NB4 (cell line): Measurements from ENCODE around the gene CSF1.
A peak's percentile ranks its signal among the peaks of the same experiment; 100 is the strongest.

Experiments
- DNase-seq: peaks from one replicate; pipeline ENCODE4 v3.0.0; 2010; ENCODE audit warnings: low read depth
- H3K4me3 ChIP-seq: one replicate; pipeline ENCODE4 v1.5.1; 2011; ENCODE audit warnings: mild to moderate bottlenecking, low read depth, low read length, moderate library complexity
- MYC ChIP-seq: IDR thresholded peaks from 2 replicates; pipeline ENCODE4 v1.6.1; 2011; ENCODE audit warnings: low read depth, low read length
- POLR2A ChIP-seq: IDR thresholded peaks from 2 replicates; pipeline ENCODE4 v1.6.1; 2011; ENCODE audit warnings: mild to moderate bottlenecking; ENCODE audit not compliant: insufficient read length; ENCODE audit errors: extremely low read depth
- TF ChIP-seq, protein P1 (sequence below): IDR thresholded peaks from 2 replicates; pipeline ENCODE4 v1.6.1; 2011; ENCODE audit warnings: low read depth, low read length
- TF ChIP-seq, protein P2 (sequence below): IDR thresholded peaks from one replicate; pipeline ENCODE4 v1.5.1; 2012; ENCODE audit warnings: low read depth, low read length

Gene CSF1

DNA sequence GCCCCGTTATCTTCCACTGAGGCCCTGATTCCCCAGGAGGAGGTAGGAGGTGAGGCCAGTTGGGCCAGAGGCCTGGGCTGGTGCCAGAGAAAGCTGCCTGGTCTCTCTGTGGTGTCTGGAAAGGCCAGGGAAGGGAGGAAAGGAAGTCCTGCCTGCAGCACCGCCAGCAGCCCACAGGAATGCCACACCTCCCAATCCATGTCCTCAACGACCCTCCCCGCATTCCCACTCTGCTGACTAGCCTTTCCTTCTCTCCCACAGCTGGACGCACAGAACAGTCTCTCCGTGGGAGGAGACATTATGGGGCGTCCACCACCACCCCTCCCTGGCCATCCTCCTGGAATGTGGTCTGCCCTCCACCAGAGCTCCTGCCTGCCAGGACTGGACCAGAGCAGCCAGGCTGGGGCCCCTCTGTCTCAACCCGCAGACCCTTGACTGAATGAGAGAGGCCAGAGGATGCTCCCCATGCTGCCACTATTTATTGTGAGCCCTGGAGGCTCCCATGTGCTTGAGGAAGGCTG, 18.0 kb downstream of the CSF1 start:
- no peak for DNase-seq
- no peak overlapping the region for H3K4me3 ChIP-seq
- TF ChIP-seq, protein P1, sequence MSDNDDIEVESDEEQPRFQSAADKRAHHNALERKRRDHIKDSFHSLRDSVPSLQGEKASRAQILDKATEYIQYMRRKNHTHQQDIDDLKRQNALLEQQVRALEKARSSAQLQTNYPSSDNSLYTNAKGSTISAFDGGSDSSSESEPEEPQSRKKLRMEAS = no peak
- TF ChIP-seq POLR2A (no peak), MYC (no peak)
- TF ChIP-seq, protein P2, sequence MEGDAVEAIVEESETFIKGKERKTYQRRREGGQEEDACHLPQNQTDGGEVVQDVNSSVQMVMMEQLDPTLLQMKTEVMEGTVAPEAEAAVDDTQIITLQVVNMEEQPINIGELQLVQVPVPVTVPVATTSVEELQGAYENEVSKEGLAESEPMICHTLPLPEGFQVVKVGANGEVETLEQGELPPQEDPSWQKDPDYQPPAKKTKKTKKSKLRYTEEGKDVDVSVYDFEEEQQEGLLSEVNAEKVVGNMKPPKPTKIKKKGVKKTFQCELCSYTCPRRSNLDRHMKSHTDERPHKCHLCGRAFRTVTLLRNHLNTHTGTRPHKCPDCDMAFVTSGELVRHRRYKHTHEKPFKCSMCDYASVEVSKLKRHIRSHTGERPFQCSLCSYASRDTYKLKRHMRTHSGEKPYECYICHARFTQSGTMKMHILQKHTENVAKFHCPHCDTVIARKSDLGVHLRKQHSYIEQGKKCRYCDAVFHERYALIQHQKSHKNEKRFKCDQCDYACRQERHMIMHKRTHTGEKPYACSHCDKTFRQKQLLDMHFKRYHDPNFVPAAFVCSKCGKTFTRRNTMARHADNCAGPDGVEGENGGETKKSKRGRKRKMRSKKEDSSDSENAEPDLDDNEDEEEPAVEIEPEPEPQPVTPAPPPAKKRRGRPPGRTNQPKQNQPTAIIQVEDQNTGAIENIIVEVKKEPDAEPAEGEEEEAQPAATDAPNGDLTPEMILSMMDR = no peak

DNA sequence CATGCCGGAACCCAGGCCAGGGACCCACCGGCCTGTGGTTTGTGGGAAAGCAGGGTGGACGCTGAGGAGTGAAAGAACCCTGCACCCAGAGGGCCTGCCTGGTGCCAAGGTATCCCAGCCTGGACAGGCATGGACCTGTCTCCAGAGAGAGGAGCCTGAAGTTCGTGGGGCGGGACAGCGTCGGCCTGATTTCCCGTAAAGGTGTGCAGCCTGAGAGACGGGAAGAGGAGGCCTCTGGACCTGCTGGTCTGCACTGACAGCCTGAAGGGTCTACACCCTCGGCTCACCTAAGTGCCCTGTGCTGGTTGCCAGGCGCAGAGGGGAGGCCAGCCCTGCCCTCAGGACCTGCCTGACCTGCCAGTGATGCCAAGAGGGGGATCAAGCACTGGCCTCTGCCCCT, 18.5 kb downstream of the CSF1 start:
- DNase-seq = no peak
- H3K4me3 ChIP-seq = no peak overlapping the region

DNA sequence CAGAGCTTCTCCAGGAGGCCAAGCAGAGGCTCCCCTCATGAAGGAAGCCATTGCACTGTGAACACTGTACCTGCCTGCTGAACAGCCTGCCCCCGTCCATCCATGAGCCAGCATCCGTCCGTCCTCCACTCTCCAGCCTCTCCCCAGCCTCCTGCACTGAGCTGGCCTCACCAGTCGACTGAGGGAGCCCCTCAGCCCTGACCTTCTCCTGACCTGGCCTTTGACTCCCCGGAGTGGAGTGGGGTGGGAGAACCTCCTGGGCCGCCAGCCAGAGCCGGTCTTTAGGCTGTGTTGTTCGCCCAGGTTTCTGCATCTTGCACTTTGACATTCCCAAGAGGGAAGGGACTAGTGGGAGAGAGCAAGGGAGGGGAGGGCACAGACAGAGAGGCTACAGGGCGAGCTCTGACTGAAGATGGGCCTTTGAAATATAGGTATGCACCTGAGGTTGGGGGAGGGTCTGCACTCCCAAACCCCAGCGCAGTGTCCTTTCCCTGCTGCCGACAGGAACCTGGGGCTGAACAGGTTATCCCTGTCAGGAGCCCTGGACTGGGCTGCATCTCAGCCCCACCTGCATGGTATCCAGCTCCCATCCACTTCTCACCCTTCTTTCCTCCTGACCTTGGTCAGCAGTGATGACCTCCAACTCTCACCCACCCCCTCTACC, 19.1 kb downstream of the CSF1 start:
- no peak for DNase-seq
- TF ChIP-seq POLR2A (no peak), MYC (no peak)
- TF ChIP-seq, protein P2 = no peak
- TF ChIP-seq, protein P1 = no peak
- no peak overlapping the region for H3K4me3 ChIP-seq

More for the DNA sequence above, 18.5 kb downstream of the CSF1 start:
- TF ChIP-seq POLR2A (no peak), MYC (no peak)
- TF ChIP-seq, protein P1 = no peak
- TF ChIP-seq, protein P2 = no peak

DNA sequence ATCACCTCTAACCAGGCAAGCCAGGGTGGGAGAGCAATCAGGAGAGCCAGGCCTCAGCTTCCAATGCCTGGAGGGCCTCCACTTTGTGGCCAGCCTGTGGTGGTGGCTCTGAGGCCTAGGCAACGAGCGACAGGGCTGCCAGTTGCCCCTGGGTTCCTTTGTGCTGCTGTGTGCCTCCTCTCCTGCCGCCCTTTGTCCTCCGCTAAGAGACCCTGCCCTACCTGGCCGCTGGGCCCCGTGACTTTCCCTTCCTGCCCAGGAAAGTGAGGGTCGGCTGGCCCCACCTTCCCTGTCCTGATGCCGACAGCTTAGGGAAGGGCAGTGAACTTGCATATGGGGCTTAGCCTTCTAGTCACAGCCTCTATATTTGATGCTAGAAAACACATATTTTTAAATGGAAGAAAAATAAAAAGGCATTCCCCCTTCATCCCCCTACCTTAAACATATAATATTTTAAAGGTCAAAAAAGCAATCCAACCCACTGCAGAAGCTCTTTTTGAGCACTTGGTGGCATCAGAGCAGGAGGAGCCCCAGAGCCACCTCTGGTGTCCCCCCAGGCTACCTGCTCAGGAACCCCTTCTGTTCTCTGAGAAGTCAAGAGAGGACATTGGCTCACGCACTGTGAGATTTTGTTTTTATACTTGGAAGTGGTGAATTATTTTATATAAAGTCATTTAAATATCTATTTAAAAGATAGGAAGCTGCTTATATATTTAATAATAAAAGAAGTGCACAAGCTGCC, 19.8 kb downstream of the CSF1 start:
- TF ChIP-seq MYC = no peak
- TF ChIP-seq POLR2A = no peak
- TF ChIP-seq, protein P1 = no peak
- TF ChIP-seq, protein P2 = no peak
- no peak for DNase-seq
- no peak overlapping the region for H3K4me3 ChIP-seq

DNA sequence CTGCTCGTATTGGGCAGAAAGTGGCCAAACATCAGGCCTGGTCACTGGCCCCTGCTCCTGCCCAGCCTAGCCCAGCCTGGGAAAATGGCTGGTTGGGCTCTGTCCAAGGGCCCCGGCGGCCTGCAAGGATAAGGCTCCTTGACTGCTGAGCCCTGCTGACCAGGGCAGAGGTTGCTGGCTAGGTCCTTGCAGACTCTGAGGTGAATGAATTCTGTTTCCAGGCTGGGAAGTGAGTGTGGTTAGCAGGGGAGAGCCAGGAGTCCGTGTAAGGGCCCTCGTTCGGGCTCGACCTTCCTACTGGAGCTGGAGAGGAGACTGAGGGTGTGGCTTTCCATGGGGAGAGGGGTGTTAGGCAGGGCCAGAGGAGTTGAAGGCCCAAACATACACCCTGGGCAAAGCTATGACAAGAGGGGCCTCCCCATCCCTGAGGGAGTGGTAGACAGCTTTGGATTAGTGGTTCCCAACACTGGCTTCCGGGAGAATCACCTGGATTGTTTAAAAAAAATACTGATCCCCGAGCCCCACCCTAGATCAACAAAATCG, 20.6 kb downstream of the CSF1 start:
- TF ChIP-seq, protein P1 = no peak
- no peak for TF ChIP-seq MYC
- TF ChIP-seq POLR2A = no peak
- TF ChIP-seq, protein P2 = no peak
- peak; percentile 31 for DNase-seq
- no peak overlapping the region for H3K4me3 ChIP-seq
